K562 (cell line): ENCODE measurements around the gene PSMG3. TPM values are rescaled to one million over a fixed set of nuclear protein-coding genes. Genes with fewer than 3 reads are reported as not detected.

Source experiments
- DACH1 ChIP-seq: fragments of 450-650 bp; IDR thresholded peaks from 2 replicates; pipeline ENCODE4 v1.6.1; 2018; ENCODE audit not compliant: partially characterized antibody
- FIP1L1 ChIP-seq: fragments of 200-400 bp; formaldehyde crosslinking; IDR thresholded peaks from 2 replicates; pipeline ENCODE4 v1.6.1; 2018; ENCODE audit warnings: mild to moderate bottlenecking, low read depth, low read length; ENCODE audit not compliant: poor library complexity, severe bottlenecking
- FOXK2 ChIP-seq, 2 experiments: fragments of 450-650 bp; IDR thresholded peaks in 1 of 2; conservative IDR thresholded peaks in 1 of 2; 2 replicates each; pipeline ENCODE4 v1.6.1; 2016; ENCODE audit warnings: low read depth in 2 of 2, mild to moderate bottlenecking in 1 of 2
- FOXP1 ChIP-seq: sonication (generic); formaldehyde crosslinking; IDR thresholded peaks from 2 replicates; pipeline ENCODE4 v1.8.0; 2022; ENCODE audit warnings: mild to moderate bottlenecking, missing genetic modification reagents
- KDM1A ChIP-seq, 2 experiments: fragments of 450-650 bp; IDR thresholded peaks; 2 replicates each; pipeline ENCODE4 v1.6.1; 2016; ENCODE audit warnings: mild to moderate bottlenecking in 2 of 2
- LEF1 ChIP-seq: fragments of 450-650 bp; IDR thresholded peaks from 2 replicates; pipeline ENCODE4 v1.6.1; 2016; ENCODE audit warnings: mild to moderate bottlenecking
- NCOA4 ChIP-seq: fragments of 450-650 bp; IDR thresholded peaks from 2 replicates; pipeline ENCODE4 v1.6.1; 2018; ENCODE audit warnings: mild to moderate bottlenecking; ENCODE audit not compliant: partially characterized antibody
- NFE2 ChIP-seq: IDR thresholded peaks from 2 replicates; pipeline ENCODE4 v1.6.1; 2014; ENCODE audit warnings: antibody characterized with exemption, low read depth
- SIN3A ChIP-seq, 2 experiments: fragments of 150-350 bp in 1 of 2; IDR thresholded peaks; 2 replicates each; pipeline ENCODE4 v1.6.1; 2011 to 2016; ENCODE audit warnings: borderline replicate concordance in 2 of 2, low read depth in 2 of 2, low read length in 2 of 2, mild to moderate bottlenecking in 2 of 2, moderate library complexity in 2 of 2; ENCODE audit not compliant: control insufficient read depth in 1 of 2
- SPI1 ChIP-seq: IDR thresholded peaks from 2 replicates; pipeline ENCODE4 v1.6.1; 2011; ENCODE audit warnings: low read depth, low read length, control low read depth, borderline replicate concordance
- TCF7L2 ChIP-seq: fragments of 150-350 bp; IDR thresholded peaks from 2 replicates; pipeline ENCODE4 v1.6.1; 2016; ENCODE audit warnings: low read depth, mild to moderate bottlenecking, low read length, moderate library complexity
- YY1 ChIP-seq, 3 experiments: IDR thresholded peaks; 2 replicates each; pipeline ENCODE4 v1.6.1; 2011; ENCODE audit warnings: low read length in 2 of 3, mild to moderate bottlenecking in 2 of 3, moderate library complexity in 2 of 3, borderline replicate concordance in 1 of 3, control low read depth in 1 of 3, low read depth in 1 of 3; ENCODE audit not compliant: insufficient read depth in 3 of 3, insufficient replicate concordance in 2 of 3, control insufficient read depth in 1 of 3, insufficient read length in 1 of 3; ENCODE audit errors: extremely low read depth in 1 of 3
- ZNF146 ChIP-seq: IDR thresholded peaks from one replicate; pipeline ENCODE4 v1.6.1; 2018; ENCODE audit warnings: missing compliant biosample characterization; ENCODE audit not compliant: unreplicated experiment
- ZNF57 ChIP-seq: fragments of 450-650 bp; formaldehyde crosslinking; IDR thresholded peaks from 2 replicates; pipeline ENCODE4 v1.4.0; 2020; ENCODE audit warnings: mild to moderate bottlenecking, moderate library complexity
- polyA plus RNA-seq, 8 experiments: library from polyadenylated mRNA; depleted of rRNA in 4 of 8; stranded (reverse) in 5 of 8; unstranded in 3 of 8; fragments of >200 nt; fragmentation: Nextera tagmentation in 2 of 8; fragmentation: Illumina TruSeq in 1 of 8; extraction: Ambion mirVana in 2 of 8; extraction: Trizol in 1 of 8; gene quantifications; 2 replicates each; pipeline versions ENCODE4 v1.2.1 to v1.2.3, GENCODE V29; 2011 to 2014; ENCODE audit warnings: inconsistent platforms in 1 of 8, missing spikeins in 1 of 8
- total RNA-seq, 7 experiments: library from RNA; depleted of rRNA in 6 of 7; stranded (reverse); fragments of >200 nt in 6 of 7; fragmentation: Illumina TruSeq in 2 of 7; extraction: Trizol in 2 of 7; gene quantifications; 2 replicates each; pipeline versions ENCODE4 v1.2.1 to v1.2.3, GENCODE V29; 2011 to 2021; ENCODE audit warnings: low replicate concordance in 1 of 7
- TF ChIP-seq, protein P1 (sequence below): sonication (generic); formaldehyde crosslinking; IDR thresholded peaks from 2 replicates; pipeline ENCODE4 v1.8.0; 2023; ENCODE audit warnings: mild to moderate bottlenecking, missing genetic modification reagents
- TF ChIP-seq, protein P2 (sequence below): fragments of 250-450 bp; sonication (Bioruptor Pico); IDR thresholded peaks from 2 replicates; pipeline ENCODE4 v1.4.0; 2020; ENCODE audit warnings: mild to moderate bottlenecking, moderate library complexity, borderline replicate concordance
- TF ChIP-seq, protein P3 (sequence below): fragments of 250-450 bp; sonication (Bioruptor Pico); IDR thresholded peaks from 2 replicates; pipeline ENCODE4 v1.8.0; 2021; ENCODE audit warnings: borderline replicate concordance, mild to moderate bottlenecking, moderate library complexity; ENCODE audit not compliant: poor library complexity, severe bottlenecking
- TF ChIP-seq, protein P4 (sequence below), 2 experiments: fragments of 450-650 bp in 1 of 2; sonication (generic) in 1 of 2; formaldehyde crosslinking in 1 of 2; IDR thresholded peaks in 1 of 2; conservative IDR thresholded peaks in 1 of 2; 2 replicates each; pipeline versions ENCODE4 v1.6.1 to v1.8.1; 2016 to 2023; ENCODE audit warnings: mild to moderate bottlenecking in 2 of 2, moderate library complexity in 2 of 2, inconsistent platforms in 1 of 2, missing genetic modification reagents in 1 of 2

Gene PSMG3
- total and polyA plus RNA-seq, 9 of the 15 experiments (the other 6 are each of a cell fraction or from before 2014, with no cell fraction given), result 34.8 to 122 (median 80.1) TPM

DNA sequence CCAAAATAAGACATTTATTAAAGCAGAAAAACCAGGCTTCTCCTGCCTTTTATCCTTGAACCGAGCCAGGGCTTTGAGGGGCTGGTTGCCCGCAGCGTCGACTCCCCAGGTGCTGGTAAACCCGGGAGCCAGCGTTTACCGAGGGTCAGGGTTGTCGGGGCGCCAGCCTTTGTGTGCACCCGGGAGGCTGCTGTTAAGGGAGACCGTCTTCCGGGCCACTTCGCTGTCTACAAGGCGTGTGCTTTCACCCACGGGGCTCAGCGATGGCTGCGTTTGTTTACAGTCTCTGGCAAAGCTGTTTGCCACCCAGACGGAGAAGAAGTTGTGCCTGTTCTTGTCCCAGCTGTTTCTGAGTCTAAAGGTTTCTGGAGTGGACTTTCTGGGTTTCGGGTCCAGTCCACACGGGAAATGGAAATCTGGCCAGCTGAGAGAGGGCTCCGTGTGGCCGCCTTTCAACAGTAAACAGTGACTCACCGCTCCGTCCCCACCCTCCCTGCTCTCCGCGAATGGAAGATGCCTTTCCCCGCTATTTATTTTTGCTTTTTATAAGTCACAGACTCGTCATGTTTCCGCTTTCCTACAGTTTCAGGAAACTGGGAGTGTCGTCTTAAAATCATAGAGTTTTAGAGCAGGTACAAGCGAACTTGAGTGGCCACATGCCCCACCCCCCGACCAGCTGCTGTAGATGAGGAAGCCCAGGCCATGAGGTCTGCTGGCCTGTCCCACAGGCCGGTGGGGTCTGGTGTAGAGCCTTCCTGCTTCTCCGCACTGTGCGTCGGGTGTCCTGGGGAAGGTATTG lies 37.2 kb downstream of the PSMG3 start (continued):
- TF ChIP-seq KDM1A (IDR thresholded peaks at IDR 0.05) (peak; percentile 88; a peak in 3 of 4 replicates), NFE2 (no peak), LEF1 (0 out of 2 replicates have a peak, but pooled peaks have one; percentile 32), ZNF146 (no peak), FOXK2 (conservative IDR thresholded peaks at IDR 0.05 in 1 of 2, IDR thresholded peaks at IDR 0.05 in 1 of 2; ENCODE audit: low read depth in 2 of 2) (peak; percentile 89 to 93), ZNF57 (no peak), DACH1 (peak; percentile 66), FIP1L1 (no peak), SIN3A (IDR thresholded peaks at IDR 0.05; ENCODE audit: borderline replicate concordance in 2 of 2, control insufficient read depth in 1 of 2, low read depth in 2 of 2, low read length in 2 of 2) (peak; percentile 65 to 88; a peak in 3 of 4 replicates), FOXP1 (CRISPR knock-in tag) (peak; percentile 41; the same call in 1 of the 2 replicates), SPI1 (peak; percentile 79), NCOA4 (no peak), TCF7L2 (0 out of 2 replicates have a peak, but pooled peaks have one; percentile 42), YY1 (IDR thresholded peaks at IDR 0.05; ENCODE audit: borderline replicate concordance in 1 of 3, control insufficient read depth in 1 of 3, extremely low read depth in 1 of 3, insufficient read depth in 3 of 3, insufficient read length in 1 of 3, insufficient replicate concordance in 2 of 3, low read depth in 1 of 3, low read length in 2 of 3) (no peak)
- TF ChIP-seq, protein P1, sequence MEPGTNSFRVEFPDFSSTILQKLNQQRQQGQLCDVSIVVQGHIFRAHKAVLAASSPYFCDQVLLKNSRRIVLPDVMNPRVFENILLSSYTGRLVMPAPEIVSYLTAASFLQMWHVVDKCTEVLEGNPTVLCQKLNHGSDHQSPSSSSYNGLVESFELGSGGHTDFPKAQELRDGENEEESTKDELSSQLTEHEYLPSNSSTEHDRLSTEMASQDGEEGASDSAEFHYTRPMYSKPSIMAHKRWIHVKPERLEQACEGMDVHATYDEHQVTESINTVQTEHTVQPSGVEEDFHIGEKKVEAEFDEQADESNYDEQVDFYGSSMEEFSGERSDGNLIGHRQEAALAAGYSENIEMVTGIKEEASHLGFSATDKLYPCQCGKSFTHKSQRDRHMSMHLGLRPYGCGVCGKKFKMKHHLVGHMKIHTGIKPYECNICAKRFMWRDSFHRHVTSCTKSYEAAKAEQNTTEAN (CRISPR knock-in tag), result no peak
- TF ChIP-seq, protein P2, sequence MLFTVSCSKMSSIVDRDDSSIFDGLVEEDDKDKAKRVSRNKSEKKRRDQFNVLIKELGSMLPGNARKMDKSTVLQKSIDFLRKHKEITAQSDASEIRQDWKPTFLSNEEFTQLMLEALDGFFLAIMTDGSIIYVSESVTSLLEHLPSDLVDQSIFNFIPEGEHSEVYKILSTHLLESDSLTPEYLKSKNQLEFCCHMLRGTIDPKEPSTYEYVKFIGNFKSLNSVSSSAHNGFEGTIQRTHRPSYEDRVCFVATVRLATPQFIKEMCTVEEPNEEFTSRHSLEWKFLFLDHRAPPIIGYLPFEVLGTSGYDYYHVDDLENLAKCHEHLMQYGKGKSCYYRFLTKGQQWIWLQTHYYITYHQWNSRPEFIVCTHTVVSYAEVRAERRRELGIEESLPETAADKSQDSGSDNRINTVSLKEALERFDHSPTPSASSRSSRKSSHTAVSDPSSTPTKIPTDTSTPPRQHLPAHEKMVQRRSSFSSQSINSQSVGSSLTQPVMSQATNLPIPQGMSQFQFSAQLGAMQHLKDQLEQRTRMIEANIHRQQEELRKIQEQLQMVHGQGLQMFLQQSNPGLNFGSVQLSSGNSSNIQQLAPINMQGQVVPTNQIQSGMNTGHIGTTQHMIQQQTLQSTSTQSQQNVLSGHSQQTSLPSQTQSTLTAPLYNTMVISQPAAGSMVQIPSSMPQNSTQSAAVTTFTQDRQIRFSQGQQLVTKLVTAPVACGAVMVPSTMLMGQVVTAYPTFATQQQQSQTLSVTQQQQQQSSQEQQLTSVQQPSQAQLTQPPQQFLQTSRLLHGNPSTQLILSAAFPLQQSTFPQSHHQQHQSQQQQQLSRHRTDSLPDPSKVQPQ (CRISPR knock-in tag), result no peak
- TF ChIP-seq, protein P3, sequence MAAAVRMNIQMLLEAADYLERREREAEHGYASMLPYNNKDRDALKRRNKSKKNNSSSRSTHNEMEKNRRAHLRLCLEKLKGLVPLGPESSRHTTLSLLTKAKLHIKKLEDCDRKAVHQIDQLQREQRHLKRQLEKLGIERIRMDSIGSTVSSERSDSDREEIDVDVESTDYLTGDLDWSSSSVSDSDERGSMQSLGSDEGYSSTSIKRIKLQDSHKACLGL (CRISPR knock-in tag), result no peak
- TF ChIP-seq, protein P4, sequence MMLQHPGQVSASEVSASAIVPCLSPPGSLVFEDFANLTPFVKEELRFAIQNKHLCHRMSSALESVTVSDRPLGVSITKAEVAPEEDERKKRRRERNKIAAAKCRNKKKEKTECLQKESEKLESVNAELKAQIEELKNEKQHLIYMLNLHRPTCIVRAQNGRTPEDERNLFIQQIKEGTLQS (IDR thresholded peaks at IDR 0.05), result peak; percentile 94
- TF ChIP-seq, protein P4 (CRISPR knock-in tag; conservative IDR thresholded peaks at IDR 0.05), result peak; percentile 87
